ENCODE results near the gene SLBP. TPM values are rescaled to one million over a fixed set of nuclear protein-coding genes. Genes with fewer than 3 reads are reported as not detected.

SLBP gene
- total and polyA plus RNA-seq, 2 of the 8 experiments (the other 6 are each of a cell fraction or from before 2014, with no cell fraction given), result 44.1 to 49.0 TPM

- TF ChIP-seq RXRA (IDR thresholded peaks at IDR 0.05; ENCODE audit: insufficient read depth, low read depth, low read length) (no peak), NANOG (IDR thresholded peaks at IDR 0.05; ENCODE audit: insufficient read depth, low read depth, low read length, poor library complexity, severe bottlenecking) (no peak), RFX5 (IDR thresholded peaks at IDR 0.05; ENCODE audit: borderline replicate concordance, low read depth, low read length) (no peak), JUND (IDR thresholded peaks at IDR 0.05; ENCODE audit: low read length) (no peak), SIN3A (conservative IDR thresholded peaks at IDR 0.05 in 1 of 2, IDR thresholded peaks at IDR 0.05 in 1 of 2; ENCODE audit: low read depth in 1 of 2, low read length in 2 of 2) (0 out of 4 replicates have a peak, but pooled peaks of 1 of the 2 experiments have one; percentile 45), GABPA (IDR thresholded peaks at IDR 0.05; ENCODE audit: borderline replicate concordance, insufficient read depth, low read length) (peak; percentile 74; the same call in 1 of the 2 replicates), CHD1 (IDR thresholded peaks at IDR 0.05; ENCODE audit: low read depth, low read length) (no peak)
Measured at GRCh38 chr4:1748465-1748995, 36.4 kb upstream of the SLBP start (continued).

All from H1 (cell line).